ENCODE results near the gene FHOD3. TPM values are rescaled to one million over a fixed set of nuclear protein-coding genes. Genes with fewer than 3 reads are reported as not detected.

The FHOD3 gene
- total and polyA plus RNA-seq, 2 of the 8 experiments (the other 6 are each of a cell fraction or from before 2014, with no cell fraction given): 9.7 to 10.5 TPM

GRCh38 chr18:36307513-36307912 lies 10.0 kb downstream of the FHOD3 start:
- no peaks in the 10 kb centered on the region for H3K23me2 ChIP-seq (ENCODE audit: low read depth, low read length)

More at GRCh38 chr18:36307513-36307912, 10.0 kb downstream of the FHOD3 start:
- DNase-seq (ENCODE audit: low read depth in 1 of 2, low spot score in 2 of 2) (no peak), FAIRE-seq (no peak)
- peaks cover 0 to 2% of the 10 kb centered on the region in 2 experiments for H4K20me1 ChIP-seq (replicated peaks in 1 of 2; ENCODE audit: control insufficient read depth in 1 of 2, insufficient read depth in 2 of 2, low read length in 2 of 2)
- no peak for TF ChIP-seq RXRA (IDR thresholded peaks at IDR 0.05; ENCODE audit: insufficient read depth, low read depth, low read length)
- TF ChIP-seq POU5F1 (IDR thresholded peaks at IDR 0.05; ENCODE audit: low read depth, low read length): no peak
- no peak for TF ChIP-seq E2F6 (IDR thresholded peaks at IDR 0.05)
- peaks cover 3 to 16% (median 11%) of the 10 kb centered on the region in 4 experiments; a peak in 6 of 7 replicates for H3K4me1 ChIP-seq (replicated peaks in 1 of 4; ENCODE audit: control insufficient read depth in 3 of 4, insufficient read depth in 4 of 4, low read length in 3 of 4)
- no peak overlapping the region for H3K56ac ChIP-seq (replicated peaks; ENCODE audit: insufficient read length, low read depth, low read length)
- H3K9me3 ChIP-seq (ENCODE audit: insufficient read depth in 2 of 2, low read depth in 1 of 2, low read length in 1 of 2): no peaks in the 10 kb centered on the region
- H2BK12ac ChIP-seq (ENCODE audit: low read depth, low read length): no peak overlapping the region
- ChIA-PET CTCF (ENCODE audit: partially characterized antibody) (interaction anchor here (0.6 kb wide), 2 partner anchors 9 to 387 kb away, joined by 3 read pairs; no protein-coding TSS in a partner anchor), POLR2A (ENCODE audit: partially characterized antibody) (no interaction called here)
- H3K4ac ChIP-seq (replicated peaks; ENCODE audit: insufficient read length, low read depth, low read length): no peak overlapping the region
- no peak overlapping the region for H3K18ac ChIP-seq (ENCODE audit: extremely low read depth, low read length)
- H3K14ac ChIP-seq (ENCODE audit: insufficient read length): no peak overlapping the region
- no peak overlapping the region for H4K5ac ChIP-seq (ENCODE audit: insufficient read length, low read depth, low read length)
- no peak overlapping the region for H2BK20ac ChIP-seq (ENCODE audit: low read length)
- no peaks in the 10 kb centered on the region for H3K27me3 ChIP-seq (replicated peaks in 1 of 4; ENCODE audit: control insufficient read depth in 3 of 4, extremely low read depth in 1 of 4, insufficient read depth in 3 of 4, low read length in 3 of 4)
- H3K79me1 ChIP-seq (ENCODE audit: low read depth, low read length): no peaks in the 10 kb centered on the region; the same call in 1 of the 2 replicates
- H3K9ac ChIP-seq (replicated peaks in 1 of 4; ENCODE audit: extremely low read depth in 1 of 4, low read depth in 3 of 4, low read length in 3 of 4): no peak overlapping the region
- no peak overlapping the region for H2BK15ac ChIP-seq (ENCODE audit: low read length)
- no peak overlapping the region for H3K4me2 ChIP-seq (ENCODE audit: insufficient read depth in 1 of 2, low read depth in 2 of 2, low read length in 2 of 2)
- H3K36me3 ChIP-seq (ENCODE audit: control insufficient read depth in 2 of 4, insufficient read depth in 4 of 4, low read length in 3 of 4): no peaks in the 10 kb centered on the region
- no peak overlapping the region for H3K4me3 ChIP-seq (ENCODE audit: extremely low read depth in 1 of 4, insufficient read depth in 2 of 4, low read depth in 3 of 4, low read length in 4 of 4)
- H3K23ac ChIP-seq (ENCODE audit: insufficient read length): no peak overlapping the region
- no peak overlapping the region for H4K91ac ChIP-seq (replicated peaks; ENCODE audit: insufficient read length, low read length)
- H2AK5ac ChIP-seq (ENCODE audit: low read depth, low read length): no peak overlapping the region
- no peak overlapping the region for H4K8ac ChIP-seq (ENCODE audit: extremely low read depth, insufficient read depth, low read length)
- no peak overlapping the region for H2BK120ac ChIP-seq (replicated peaks; ENCODE audit: low read depth, low read length)
- H3K79me2 ChIP-seq (ENCODE audit: control insufficient read depth in 1 of 2, insufficient read depth in 2 of 2, low read length in 2 of 2): peaks cover 0 to 5% of the 10 kb centered on the region in 2 experiments; a peak in 1 of 4 replicates
- H3K27ac ChIP-seq (ENCODE audit: low read depth, low read length): no peak overlapping the region
- no peak overlapping the region for H2BK5ac ChIP-seq (ENCODE audit: low read depth, low read length)
- H2AFZ ChIP-seq (ENCODE audit: low read length): no peak overlapping the region
